NCI-H345 treated with DMSO at 0.1 percent for 48 hours (cell line): ENCODE measurements around the gene DLL3.

Experiments used
- DNase-seq: peaks from one replicate; lab custom pipeline; 2025; ENCODE audit not compliant: unreplicated experiment; lab: John Stamatoyannopoulos, UW

DLL3 gene

GRCh38 chr19:39481676-39482075 lies 17.1 kb upstream of the DLL3 start:
- no peak for DNase-seq

GRCh38 chr19:39483141-39483540 lies 15.6 kb upstream of the DLL3 start:
- DNase-seq = no peak

DNA sequence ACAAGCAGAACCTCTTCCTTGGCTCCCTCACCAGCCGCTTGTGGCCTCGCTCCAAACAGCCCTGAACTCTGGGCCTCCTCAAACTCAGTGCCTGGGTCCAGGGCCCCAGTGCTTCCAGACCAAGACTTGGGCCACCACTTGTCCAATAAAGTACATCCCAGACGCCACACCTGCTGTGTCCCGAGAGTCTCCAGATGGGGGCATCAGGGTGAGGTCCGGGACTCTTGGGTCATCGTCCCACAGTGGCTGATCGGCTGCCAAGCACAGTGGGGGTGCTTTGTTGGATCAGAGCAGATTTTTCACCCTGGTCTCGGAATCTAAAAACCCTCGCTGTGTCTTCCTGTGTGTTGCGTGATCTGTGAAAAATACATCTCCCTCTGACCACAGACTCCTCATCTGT lies 9.0 kb upstream of the DLL3 start:
- DNase-seq = no peak

DNA sequence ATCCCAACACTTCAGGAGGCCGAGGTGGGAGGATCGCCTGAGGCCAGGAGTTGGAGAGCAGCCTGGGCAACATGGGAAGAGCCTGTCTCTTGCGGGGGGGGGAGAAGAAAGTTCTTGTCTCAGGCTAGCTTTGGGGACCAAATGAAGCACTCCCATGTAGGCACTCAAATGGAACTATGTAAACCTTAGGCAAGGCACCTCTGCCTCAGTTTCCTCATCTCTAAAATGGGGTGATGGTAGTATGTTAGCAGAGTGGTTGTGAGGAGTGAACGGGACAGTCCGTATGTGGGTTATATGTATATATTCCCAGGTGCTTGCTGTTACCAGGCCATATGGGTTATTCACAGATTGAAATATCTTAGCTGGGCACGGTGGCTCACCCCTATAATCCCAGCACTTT lies 6.5 kb upstream of the DLL3 start:
- DNase-seq = no peak

GRCh38 chr19:39492788-39493187 lies 6.0 kb upstream of the DLL3 start:
- no peak for DNase-seq

GRCh38 chr19:39494661-39495060 lies 4.1 kb upstream of the DLL3 start:
- DNase-seq = no peak

DNA sequence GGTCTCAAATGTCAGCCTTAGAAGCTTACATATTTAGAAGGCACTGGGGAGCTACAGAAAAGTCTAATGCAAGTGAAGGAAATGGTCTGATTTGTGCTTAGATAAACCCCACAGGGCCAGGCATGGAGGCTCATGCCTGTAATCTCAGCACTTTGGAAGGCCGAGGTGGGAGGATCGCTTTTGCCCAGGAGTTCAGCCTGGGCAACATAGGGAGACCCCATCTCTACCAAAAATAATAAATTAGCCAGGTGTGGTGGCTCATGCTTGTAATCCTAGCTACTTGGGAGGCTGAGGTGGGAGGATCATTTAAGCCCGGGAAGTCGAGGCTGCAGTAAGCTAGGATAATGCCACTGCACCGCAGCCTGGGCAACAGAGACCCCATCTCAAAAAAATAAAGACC lies 2.7 kb upstream of the DLL3 start:
- DNase-seq = no peak

GRCh38 chr19:39497701-39497995 lies 1.1 kb upstream of the DLL3 start:
- no peak for DNase-seq

- peak; percentile 95 for DNase-seq
Measured at GRCh38 chr19:39497996-39498797, 550 bp upstream of the DLL3 start.

DNA sequence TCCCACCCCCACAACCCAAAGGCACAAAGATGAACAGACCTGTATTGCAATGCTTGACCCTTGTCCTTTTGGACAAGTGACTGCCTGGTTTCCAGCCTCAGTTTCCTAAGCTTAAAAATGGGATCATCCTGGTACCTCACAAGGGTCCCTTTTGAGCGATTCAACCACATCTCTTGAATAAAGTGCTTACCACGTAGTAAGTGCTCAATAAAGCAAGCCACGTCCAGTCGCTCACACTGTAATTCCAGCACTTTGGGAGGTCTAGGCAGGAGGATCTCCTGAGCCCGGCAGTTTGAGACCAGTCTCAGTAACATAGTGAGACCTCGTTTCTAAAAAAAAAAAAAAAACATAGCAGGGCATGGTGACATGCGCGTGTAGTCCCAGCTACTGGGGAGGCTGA lies 1.2 kb downstream of the DLL3 start:
- no peak for DNase-seq

DNA sequence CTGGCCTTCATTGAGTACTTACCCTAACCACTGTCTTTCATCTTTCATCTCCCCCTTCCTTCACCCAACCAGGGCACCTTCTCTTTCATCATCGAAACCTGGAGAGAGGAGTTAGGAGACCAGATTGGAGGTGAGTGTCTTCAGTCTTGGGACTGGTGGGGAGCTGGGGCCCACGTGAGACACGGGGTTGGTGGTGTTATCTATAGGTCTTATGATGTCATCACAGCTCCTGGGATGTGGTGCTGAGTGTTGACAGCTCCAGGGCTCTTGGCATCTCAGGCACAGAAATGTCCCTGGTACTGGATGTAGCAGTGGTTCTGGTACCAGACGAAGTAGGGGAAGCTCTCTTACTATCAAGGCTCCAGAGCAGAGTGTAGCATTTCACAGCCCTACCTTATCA lies 1.8 kb downstream of the DLL3 start:
- DNase-seq = no peak

GRCh38 chr19:39501340-39501739 lies 2.6 kb downstream of the DLL3 start:
- no peak for DNase-seq

GRCh38 chr19:39502640-39503417 lies 4.1 kb downstream of the DLL3 start:
- no peak for DNase-seq

GRCh38 chr19:39506598-39506943 lies 7.8 kb downstream of the DLL3 start:
- DNase-seq = no peak

- DNase-seq = peak; percentile 69
Measured at GRCh38 chr19:39506944-39507714, 8.4 kb downstream of the DLL3 start.

DNA sequence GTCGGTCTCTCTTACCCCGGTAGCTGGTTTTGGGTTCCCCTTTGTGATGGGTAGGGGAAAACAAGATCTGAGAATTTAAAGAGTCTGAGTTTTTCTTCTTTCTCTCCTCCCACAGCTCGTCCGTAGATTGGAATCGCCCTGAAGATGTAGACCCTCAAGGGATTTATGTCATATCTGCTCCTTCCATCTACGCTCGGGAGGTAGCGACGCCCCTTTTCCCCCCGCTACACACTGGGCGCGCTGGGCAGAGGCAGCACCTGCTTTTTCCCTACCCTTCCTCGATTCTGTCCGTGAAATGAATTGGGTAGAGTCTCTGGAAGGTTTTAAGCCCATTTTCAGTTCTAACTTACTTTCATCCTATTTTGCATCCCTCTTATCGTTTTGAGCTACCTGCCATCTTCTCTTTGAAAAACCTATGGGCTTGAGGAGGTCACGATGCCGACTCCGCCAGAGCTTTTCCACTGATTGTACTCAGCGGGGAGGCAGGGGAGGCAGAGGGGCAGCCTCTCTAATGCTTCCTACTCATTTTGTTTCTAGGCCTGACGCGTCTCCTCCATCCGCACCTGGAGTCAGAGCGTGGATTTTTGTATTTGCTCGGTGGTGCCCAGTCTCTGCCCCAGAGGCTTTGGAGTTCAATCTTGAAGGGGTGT lies 9.1 kb downstream of the DLL3 start:
- DNase-seq = no peak

- DNase-seq = no peak
Measured at GRCh38 chr19:39508629-39509028, 9.9 kb downstream of the DLL3 start.

- DNase-seq = no peak
Measured at GRCh38 chr19:39509233-39509632, 10.5 kb downstream of the DLL3 start.

- no peak for DNase-seq
Measured at GRCh38 chr19:39512988-39513387, 14.2 kb downstream of the DLL3 start.

GRCh38 chr19:39514840-39515550 lies 16.2 kb downstream of the DLL3 start, which contains the start of gene SELENOV:
SELENOV (plus strand) TSS chr19:39515139; CDS start chr19:39515213, 74 bp downstream.
- peak; percentile 47 for DNase-seq
